ENCODE results near the gene ZNF880. TPM values are rescaled to one million over a fixed set of nuclear protein-coding genes. Genes with fewer than 3 reads are reported as not detected.

The ZNF880 gene
- total and polyA plus RNA-seq, 2 of the 8 experiments (the other 6 are each of a cell fraction or from before 2014, with no cell fraction given), result 11.4 to 25.9 TPM

DNA sequence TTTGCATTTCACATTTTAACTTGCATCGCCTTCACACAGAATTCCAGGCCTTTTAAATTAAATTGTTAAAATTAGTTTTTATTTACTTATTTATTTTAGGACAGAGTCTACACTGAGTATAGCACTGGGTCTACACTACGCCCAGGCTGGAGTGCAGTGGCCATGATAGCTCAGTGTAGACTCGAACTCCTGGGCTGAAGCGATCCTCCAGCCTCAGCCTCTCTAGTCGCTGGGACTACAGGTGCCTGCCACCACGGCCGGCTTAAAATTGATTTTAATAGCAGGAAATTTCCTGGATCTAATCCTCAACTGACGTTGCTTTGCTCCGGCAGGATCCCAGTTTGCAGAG, 34.0 kb upstream of the ZNF880 start (continued):
- TF ChIP-seq TAF1 (IDR thresholded peaks at IDR 0.05; ENCODE audit: low read depth, low read length) (no peak), CHD2 (IDR thresholded peaks at IDR 0.05; ENCODE audit: low read length) (no peak), CEBPB (IDR thresholded peaks at IDR 0.05; ENCODE audit: low read depth, low read length) (no peak), CREB1 (IDR thresholded peaks at IDR 0.05) (no peak), SP4 (IDR thresholded peaks at IDR 0.05; ENCODE audit: low read length) (no peak)
- TF ChIP-seq, protein P1, sequence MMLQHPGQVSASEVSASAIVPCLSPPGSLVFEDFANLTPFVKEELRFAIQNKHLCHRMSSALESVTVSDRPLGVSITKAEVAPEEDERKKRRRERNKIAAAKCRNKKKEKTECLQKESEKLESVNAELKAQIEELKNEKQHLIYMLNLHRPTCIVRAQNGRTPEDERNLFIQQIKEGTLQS (IDR thresholded peaks at IDR 0.05; ENCODE audit: insufficient read depth, low read depth, low read length), result no peak

All from H1 (cell line).